PC-3 (cell line): ENCODE measurements around the gene PTP4A2. TPM values are rescaled to one million over a fixed set of nuclear protein-coding genes. Genes with fewer than 3 reads are reported as not detected.
A peak's percentile ranks its signal among the peaks of the same experiment; 100 is the strongest.

Experiments used
- ATAC-seq: fragments of 200-7000 bp; cut with Tn5 transposase; 2 replicates; pipeline ENCODE4 v1.9.1; 2020; ENCODE audit warnings: mild to moderate bottlenecking, moderate library complexity
- BruUV-seq: library from RNA; stranded (reverse); fragments of 400-500 nt; replicated peaks from 2 replicates; lab custom pipeline; 2021; lab: Mats Ljungman, UMichigan
- CTCF ChIA-PET: fragments of 300-600 bp; sonication (Branson Sonifier 250); formaldehyde crosslinking; loops from one replicate; lab custom pipeline; 2022; ENCODE audit warnings: antibody characterized with exemption; lab: Charles Lee
- POLR2A ChIA-PET: fragments of 300-600 bp; sonication (Branson Sonifier 250); formaldehyde crosslinking; loops from one replicate; lab custom pipeline; 2022; ENCODE audit warnings: antibody characterized with exemption; ENCODE audit not compliant: unreplicated experiment; lab: Charles Lee
- DNase-seq: peaks from one replicate; pipeline ENCODE4 v3.0.0-alpha.2; 2015
- H2AFZ ChIP-seq: fragments of 300-600 bp; sonication (generic); 2 replicates; pipeline ENCODE4 v1.6.0; 2016; ENCODE audit warnings: antibody characterized with exemption, low read length
- H3F3A ChIP-seq: fragments of 300-600 bp; sonication (generic); one replicate; pipeline ENCODE4 v1.6.0; 2017; ENCODE audit warnings: antibody characterized with exemption, low read length, control low read depth, mild to moderate bottlenecking; ENCODE audit not compliant: unreplicated experiment
- H3K27ac ChIP-seq: fragments of 300-600 bp; sonication (generic); 2 replicates; pipeline ENCODE4 v1.5.1; 2016; ENCODE audit warnings: mild to moderate bottlenecking, low read length
- H3K27me3 ChIP-seq: fragments of 300-600 bp; sonication (generic); 2 replicates; pipeline ENCODE4 v1.6.1; 2016; ENCODE audit warnings: low read length, mixed read lengths
- H3K36me3 ChIP-seq: fragments of 300-600 bp; sonication (generic); 2 replicates; pipeline ENCODE4 v1.6.1; 2016; ENCODE audit warnings: low read depth, mixed run types, low read length, mixed read lengths
- H3K4me1 ChIP-seq: fragments of 300-600 bp; sonication (generic); 2 replicates; pipeline ENCODE4 v1.5.1; 2016; ENCODE audit warnings: low read length; ENCODE audit not compliant: insufficient read depth
- H3K4me2 ChIP-seq: fragments of 300-600 bp; sonication (generic); 2 replicates; pipeline ENCODE4 v1.6.0; 2016; ENCODE audit warnings: low read length
- H3K4me3 ChIP-seq: fragments of 300-600 bp; sonication (generic); 2 replicates; pipeline ENCODE4 v1.5.1; 2016; ENCODE audit warnings: mild to moderate bottlenecking, low read length, mixed read lengths
- H3K79me2 ChIP-seq: fragments of 300-600 bp; sonication (generic); 2 replicates; pipeline ENCODE4 v1.6.1; 2017; ENCODE audit warnings: low read length, mixed read lengths
- H3K9ac ChIP-seq: fragments of 300-600 bp; sonication (generic); 2 replicates; pipeline ENCODE4 v1.6.0; 2016; ENCODE audit warnings: mild to moderate bottlenecking, low read length
- H3K9me2 ChIP-seq: fragments of 300-600 bp; sonication (generic); replicated peaks from 2 replicates; pipeline ENCODE4 v1.6.1; 2016; ENCODE audit warnings: mixed run types, low read length, mixed read lengths
- H3K9me3 ChIP-seq: fragments of 300-600 bp; sonication (generic); 2 replicates; pipeline ENCODE4 v1.6.1; 2016; ENCODE audit warnings: low read length, mixed read lengths
- H4K20me1 ChIP-seq: fragments of 300-600 bp; sonication (generic); 2 replicates; pipeline ENCODE4 v1.6.1; 2016; ENCODE audit warnings: low read length, mixed read lengths
- EZH2 ChIP-seq: fragments of 300-600 bp; sonication (generic); IDR thresholded peaks from one replicate; pipeline ENCODE4 v1.6.1; 2017; ENCODE audit warnings: antibody characterized with exemption, mild to moderate bottlenecking, low read length; ENCODE audit not compliant: unreplicated experiment
- EZH2phosphoT487 ChIP-seq: fragments of 300-600 bp; sonication (generic); IDR thresholded peaks from 2 replicates; pipeline ENCODE4 v1.6.1; 2018; ENCODE audit warnings: mild to moderate bottlenecking, antibody characterized with exemption, low read length, borderline replicate concordance
- intact Hi-C: fragments of 100-400 bp; cut with micrococcal nuclease; formaldehyde crosslinking; loops from 2 replicates; pipeline ENCODE4 v1.9.0; 2023
- total RNA-seq: library from RNA; depleted of rRNA; stranded (reverse); fragments of >200 nt; gene quantifications from 2 replicates; pipeline ENCODE4 v1.2.3, GENCODE V29; 2014
- TF ChIP-seq, protein P1 (sequence below): fragments of 300-600 bp; sonication (generic); conservative IDR thresholded peaks from 2 replicates; pipeline ENCODE4 v1.5.1; 2017; ENCODE audit warnings: antibody characterized with exemption, low read depth, mild to moderate bottlenecking, low read length

Gene PTP4A2
- total RNA-seq, 1 experiment from 2014 or later, result 335 TPM

DNA sequence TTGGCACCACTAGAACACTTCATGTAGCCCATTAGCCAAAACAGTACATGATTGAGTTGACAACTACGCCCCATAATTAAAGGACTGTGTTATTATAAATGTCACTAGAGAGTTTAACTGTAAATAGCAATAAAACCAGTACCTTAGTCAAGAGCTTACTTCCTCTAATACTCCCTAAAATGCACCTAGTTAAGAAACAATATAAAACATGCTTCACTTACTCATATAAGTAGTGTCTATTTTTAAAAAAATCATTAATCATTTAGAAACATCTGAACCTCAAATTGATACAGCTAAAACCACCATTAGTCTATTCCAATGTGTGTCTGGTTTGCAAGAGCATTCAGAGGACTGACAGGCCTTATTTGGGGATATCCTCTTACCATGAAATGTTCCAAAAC is 25.3 kb downstream of the PTP4A2 start:
- Histone ChIP-seq H3K79me2 (peaks cover 72% of the 10 kb centered on the region), H4K20me1 (peaks cover 51% of the 10 kb centered on the region), H3K4me3 (no peak overlapping the region), H3K4me1 (no peaks in the 10 kb centered on the region), H3K9ac (no peak overlapping the region), H3K9me3 (no peaks in the 10 kb centered on the region), H3K27me3 (no peaks in the 10 kb centered on the region), H3K4me2 (no peak overlapping the region), H3F3A (no peaks in the 10 kb centered on the region), H3K9me2 (no peaks in the 10 kb centered on the region), H2AFZ (no peak overlapping the region), H3K36me3 (peaks cover 73% of the 10 kb centered on the region), H3K27ac (no peak overlapping the region)
- ChIA-PET POLR2A (no interaction called here), CTCF (interaction anchor here (0.6 kb wide), 1 partner anchor 48 kb away, joined by 4 read pairs; no protein-coding TSS in a partner anchor)
- intact Hi-C loops, result loop anchor here (2.0 kb wide), 1 partner anchor 18 kb away; no protein-coding TSS in a partner anchor
- no TSS peak for BruUV-seq
- TF ChIP-seq, protein P1, sequence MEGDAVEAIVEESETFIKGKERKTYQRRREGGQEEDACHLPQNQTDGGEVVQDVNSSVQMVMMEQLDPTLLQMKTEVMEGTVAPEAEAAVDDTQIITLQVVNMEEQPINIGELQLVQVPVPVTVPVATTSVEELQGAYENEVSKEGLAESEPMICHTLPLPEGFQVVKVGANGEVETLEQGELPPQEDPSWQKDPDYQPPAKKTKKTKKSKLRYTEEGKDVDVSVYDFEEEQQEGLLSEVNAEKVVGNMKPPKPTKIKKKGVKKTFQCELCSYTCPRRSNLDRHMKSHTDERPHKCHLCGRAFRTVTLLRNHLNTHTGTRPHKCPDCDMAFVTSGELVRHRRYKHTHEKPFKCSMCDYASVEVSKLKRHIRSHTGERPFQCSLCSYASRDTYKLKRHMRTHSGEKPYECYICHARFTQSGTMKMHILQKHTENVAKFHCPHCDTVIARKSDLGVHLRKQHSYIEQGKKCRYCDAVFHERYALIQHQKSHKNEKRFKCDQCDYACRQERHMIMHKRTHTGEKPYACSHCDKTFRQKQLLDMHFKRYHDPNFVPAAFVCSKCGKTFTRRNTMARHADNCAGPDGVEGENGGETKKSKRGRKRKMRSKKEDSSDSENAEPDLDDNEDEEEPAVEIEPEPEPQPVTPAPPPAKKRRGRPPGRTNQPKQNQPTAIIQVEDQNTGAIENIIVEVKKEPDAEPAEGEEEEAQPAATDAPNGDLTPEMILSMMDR, result no peak
- TF ChIP-seq EZH2, result no peak
- no peak for TF ChIP-seq EZH2phosphoT487
- DNase-seq, result no peak
- ATAC-seq, result no peak

DNA sequence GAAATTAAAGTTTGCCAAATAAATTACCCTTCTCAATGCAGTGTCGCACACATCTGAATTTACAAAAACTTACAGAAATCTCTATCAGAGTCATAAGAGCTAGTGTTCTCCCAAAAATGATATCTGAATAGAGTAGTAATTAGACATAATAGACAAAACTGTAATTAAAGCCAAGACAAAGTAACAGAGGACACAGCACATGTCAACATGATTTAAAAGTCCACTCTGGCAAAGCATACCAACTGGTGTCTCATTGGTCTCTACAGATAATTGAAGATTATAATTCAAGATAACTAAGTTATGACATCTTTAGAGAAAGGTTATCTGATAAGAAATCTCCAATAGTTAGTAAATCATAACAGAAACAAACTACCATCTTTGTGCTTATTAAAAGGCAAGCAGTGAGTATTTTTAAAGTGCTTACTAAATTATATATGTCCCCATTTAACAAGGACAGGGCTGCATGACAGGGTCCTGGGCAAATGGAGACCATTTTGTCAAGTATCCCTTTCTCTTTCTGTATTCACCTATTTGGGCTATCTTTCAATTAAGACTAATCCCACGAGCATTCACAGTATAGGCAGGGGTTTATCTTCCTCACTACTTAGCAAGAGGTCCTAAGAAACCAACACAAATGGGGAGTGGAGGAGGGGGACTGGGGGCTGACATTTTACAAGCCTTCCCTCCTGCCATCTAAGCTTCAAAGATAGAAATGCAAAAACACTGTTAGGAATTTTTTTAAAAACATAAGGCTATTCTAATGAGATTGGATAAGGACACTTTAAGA is 26.0 kb downstream of the PTP4A2 start:
- DNase-seq (no peak), ATAC-seq (no peak)
- Histone ChIP-seq H3K4me3 (no peak overlapping the region), H3K27me3 (no peaks in the 10 kb centered on the region), H3K4me2 (no peak overlapping the region), H3K79me2 (peaks cover 68% of the 10 kb centered on the region), H3K27ac (no peak overlapping the region), H3K9me2 (no peaks in the 10 kb centered on the region), H3K36me3 (peaks cover 79% of the 10 kb centered on the region), H3K9ac (no peak overlapping the region), H4K20me1 (peaks cover 48% of the 10 kb centered on the region), H2AFZ (no peak overlapping the region), H3K4me1 (no peaks in the 10 kb centered on the region), H3F3A (no peaks in the 10 kb centered on the region), H3K9me3 (no peaks in the 10 kb centered on the region)
- no TSS peak for BruUV-seq
- ChIA-PET CTCF (no interaction called here), POLR2A (no interaction called here)
- TF ChIP-seq EZH2 (no peak), EZH2phosphoT487 (no peak)
- TF ChIP-seq, protein P1, result no peak
- intact Hi-C loops, result loop anchor here (2.0 kb wide), 2 partner anchors 19 to 53 kb away; no protein-coding TSS in a partner anchor

DNA sequence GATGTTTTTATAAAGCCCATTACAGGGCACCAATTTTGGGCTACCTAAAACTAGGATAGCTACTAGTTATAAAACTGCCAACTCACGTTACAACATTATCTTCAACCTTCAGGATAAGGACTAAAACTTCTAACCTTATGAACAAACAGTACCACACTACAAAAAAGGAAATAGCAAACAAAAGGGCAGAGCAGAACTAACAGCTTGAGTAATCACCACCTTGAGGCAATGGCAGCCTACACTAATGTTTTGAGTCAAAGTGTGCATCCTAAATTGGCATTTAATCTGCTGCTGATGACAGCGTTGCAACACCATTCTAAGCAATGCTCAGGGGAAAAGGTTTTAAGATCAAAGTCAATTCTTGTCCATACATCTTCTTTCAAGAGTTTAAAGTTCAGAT is 27.2 kb downstream of the PTP4A2 start:
- Histone ChIP-seq H3K9me3 (no peaks in the 10 kb centered on the region), H3K79me2 (peaks cover 58% of the 10 kb centered on the region), H3K27ac (no peak overlapping the region), H3K4me1 (no peaks in the 10 kb centered on the region), H3K4me2 (no peak overlapping the region), H3K9me2 (no peaks in the 10 kb centered on the region), H3K4me3 (no peak overlapping the region), H3F3A (no peaks in the 10 kb centered on the region), H2AFZ (no peak overlapping the region), H3K27me3 (no peaks in the 10 kb centered on the region), H3K9ac (no peak overlapping the region), H3K36me3 (peaks cover 81% of the 10 kb centered on the region), H4K20me1 (peaks cover 41% of the 10 kb centered on the region)
- DNase-seq (no peak), ATAC-seq (peak; percentile 38)
- TF ChIP-seq EZH2phosphoT487, result no peak
- TF ChIP-seq, protein P1, result no peak
- intact Hi-C loops, result loop anchor here (2.0 kb wide), 1 partner anchor 54 kb away; no protein-coding TSS in a partner anchor
- no TSS peak for BruUV-seq
- CTCF ChIA-PET, result interaction anchor here (0.7 kb wide), 1 partner anchor 45 kb away, joined by 3 read pairs; no protein-coding TSS in a partner anchor
- POLR2A ChIA-PET, result no interaction called here
